HepG2 (cell line): ENCODE data around the gene ST14. TPM values are rescaled to one million over a fixed set of nuclear protein-coding genes. Genes with fewer than 3 reads are reported as not detected.

Source experiments
- ISL2 ChIP-seq: sonication (generic); formaldehyde crosslinking; IDR thresholded peaks from 2 replicates; pipeline ENCODE4 v1.5.0; 2020; ENCODE audit warnings: missing genetic modification reagents
- PATZ1 ChIP-seq: sonication (generic); formaldehyde crosslinking; IDR thresholded peaks from 2 replicates; pipeline ENCODE4 v1.4.0; 2020; ENCODE audit warnings: missing genetic modification reagents
- PITX1 ChIP-seq: sonication (generic); formaldehyde crosslinking; IDR thresholded peaks from 2 replicates; pipeline ENCODE4 v1.5.1; 2020; ENCODE audit warnings: mild to moderate bottlenecking, missing genetic modification reagents
- RAD51 ChIP-seq: fragments of 450-650 bp; IDR thresholded peaks from 2 replicates; pipeline ENCODE4 v1.6.1; 2016; ENCODE audit warnings: borderline replicate concordance
- SALL2 ChIP-seq: sonication (generic); formaldehyde crosslinking; IDR thresholded peaks from 2 replicates; pipeline ENCODE4 v1.8.1; 2023; ENCODE audit warnings: mild to moderate bottlenecking, missing genetic modification reagents, inconsistent platforms
- SKIL ChIP-seq: sonication (generic); formaldehyde crosslinking; IDR thresholded peaks from 2 replicates; pipeline ENCODE4 v1.8.0; 2022; ENCODE audit warnings: missing genetic modification reagents, mild to moderate bottlenecking, moderate library complexity, borderline replicate concordance
- SRSF9 ChIP-seq: fragments of 200-400 bp; formaldehyde crosslinking; IDR thresholded peaks from 2 replicates; pipeline ENCODE4 v1.6.1; 2018; ENCODE audit warnings: borderline replicate concordance, mild to moderate bottlenecking, low read depth, low read length; ENCODE audit not compliant: insufficient read depth, poor library complexity, severe bottlenecking
- STAG1 ChIP-seq: sonication (generic); formaldehyde crosslinking; IDR thresholded peaks from 2 replicates; pipeline ENCODE4 v1.4.0; 2020; ENCODE audit warnings: missing genetic modification reagents
- THAP8 ChIP-seq: sonication (generic); formaldehyde crosslinking; IDR thresholded peaks from 2 replicates; pipeline ENCODE4 v1.5.1; 2020; ENCODE audit warnings: missing genetic modification reagents, mild to moderate bottlenecking, borderline replicate concordance
- ZFP41 ChIP-seq: sonication (generic); formaldehyde crosslinking; IDR thresholded peaks from 2 replicates; pipeline ENCODE4 v1.4.0; 2020; ENCODE audit warnings: mild to moderate bottlenecking, missing genetic modification reagents, borderline replicate concordance
- ZKSCAN5 ChIP-seq: sonication (generic); formaldehyde crosslinking; IDR thresholded peaks from 2 replicates; pipeline ENCODE4 v1.5.1; 2020; ENCODE audit warnings: mild to moderate bottlenecking, missing genetic modification reagents
- ZNF18 ChIP-seq: sonication (generic); formaldehyde crosslinking; IDR thresholded peaks from 2 replicates; pipeline ENCODE4 v1.8.0; 2022; ENCODE audit warnings: mild to moderate bottlenecking, missing genetic modification reagents; ENCODE audit not compliant: insufficient replicate concordance
- ZNF430 ChIP-seq: sonication (generic); formaldehyde crosslinking; IDR thresholded peaks from 2 replicates; pipeline ENCODE4 v1.9.0; 2021; ENCODE audit warnings: mild to moderate bottlenecking, missing genetic modification reagents
- ZNF512B ChIP-seq: sonication (generic); formaldehyde crosslinking; IDR thresholded peaks from 2 replicates; pipeline ENCODE4 v1.5.1; 2020; ENCODE audit warnings: missing genetic modification reagents, mild to moderate bottlenecking, borderline replicate concordance
- ZNF569 ChIP-seq: sonication (generic); formaldehyde crosslinking; IDR thresholded peaks from 2 replicates; pipeline ENCODE4 v1.5.0; 2020; ENCODE audit warnings: mild to moderate bottlenecking, missing genetic modification reagents, moderate library complexity, borderline replicate concordance
- ZNF710 ChIP-seq: sonication (generic); formaldehyde crosslinking; IDR thresholded peaks from 2 replicates; pipeline ENCODE4 v1.5.0; 2020; ENCODE audit warnings: mild to moderate bottlenecking, missing genetic modification reagents, borderline replicate concordance
- polyA plus RNA-seq, 8 experiments: library from polyadenylated mRNA; depleted of rRNA in 3 of 8; stranded (reverse) in 7 of 8; unstranded in 1 of 8; fragments of >200 nt; fragmentation: Illumina TruSeq in 4 of 8; extraction: Trizol in 4 of 8; gene quantifications; 2 replicates each; pipeline versions ENCODE4 v1.2.1 to v1.2.3, GENCODE V29; 2011 to 2016; ENCODE audit warnings: low read depth in 4 of 8, missing spikeins in 1 of 8, mixed read lengths in 1 of 8; ENCODE audit not compliant: insufficient read depth in 1 of 8
- total RNA-seq, 5 experiments: library from RNA; depleted of rRNA; stranded (reverse); fragments of >200 nt; fragmentation: Illumina TruSeq; extraction: Trizol; gene quantifications; 2 replicates each; pipeline ENCODE4 v1.2.3, GENCODE V29; 2016; ENCODE audit warnings: low read depth in 1 of 5

Gene ST14
- total and polyA plus RNA-seq, 2 of the 13 experiments (the other 11 are each of a cell fraction or from before 2014, with no cell fraction given) = 0.88 to 1.4 TPM

GRCh38 chr11:130213143-130213978 is 53.8 kb downstream of the ST14 start (continued):
- TF ChIP-seq ZNF18 (CRISPR knock-in tag) (no peak), ZNF512B (CRISPR knock-in tag) (no peak), ZKSCAN5 (CRISPR knock-in tag) (no peak), ZNF710 (no peak), RAD51 (no peak), PITX1 (no peak), ZNF569 (no peak), ZFP41 (CRISPR knock-in tag) (no peak), SALL2 (CRISPR knock-in tag) (no peak), PATZ1 (peak; percentile 72), ISL2 (no peak), ZNF430 (no peak), SKIL (CRISPR knock-in tag) (no peak), THAP8 (CRISPR knock-in tag) (no peak), SRSF9 (no peak), STAG1 (CRISPR knock-in tag) (peak; percentile 95)
